Transverse colon (tissue), 3 donors: ENCODE data around the gene SLC50A1.

Experiments
- POLR2A ChIP-seq: fragments of 450-650 bp; IDR thresholded peaks from one replicate; pipeline ENCODE4 v1.6.1; 2016; ENCODE audit warnings: antibody characterized with exemption, mild to moderate bottlenecking, moderate library complexity
- TF ChIP-seq, protein P1 (sequence below), 5 experiments: fragments of 200-600 bp in 3 of 5; fragments of 450-650 bp in 2 of 5; sonication (generic) in 3 of 5; IDR thresholded peaks; 1 replicate in 2 of 5; 2 replicates in 3 of 5; pipeline ENCODE4 v1.5.1; 2016 to 2017; ENCODE audit warnings: antibody characterized with exemption in 5 of 5, inconsistent platforms in 3 of 5, mild to moderate bottlenecking in 2 of 5, moderate library complexity in 1 of 5

DNA sequence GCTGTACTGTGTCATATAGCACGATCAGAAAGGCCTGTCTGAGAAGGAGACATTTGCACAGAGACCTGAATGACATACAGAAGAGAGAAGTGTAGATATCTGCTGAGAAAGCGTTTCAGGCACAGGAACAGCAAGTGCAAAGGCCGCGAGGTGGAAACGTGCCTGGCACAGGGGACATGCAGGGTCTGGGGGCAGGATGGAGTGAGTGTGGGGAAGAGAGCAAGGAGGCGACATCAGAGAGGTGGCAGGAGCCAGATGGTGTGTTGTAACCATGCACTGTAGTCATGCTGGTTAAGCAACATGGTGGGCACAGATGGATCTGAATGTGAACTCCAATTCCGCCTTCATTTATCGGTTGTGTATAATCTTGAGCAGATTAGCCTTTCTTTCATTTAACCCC, 24.5 kb downstream of the SLC50A1 start:
- TF ChIP-seq, protein P1, sequence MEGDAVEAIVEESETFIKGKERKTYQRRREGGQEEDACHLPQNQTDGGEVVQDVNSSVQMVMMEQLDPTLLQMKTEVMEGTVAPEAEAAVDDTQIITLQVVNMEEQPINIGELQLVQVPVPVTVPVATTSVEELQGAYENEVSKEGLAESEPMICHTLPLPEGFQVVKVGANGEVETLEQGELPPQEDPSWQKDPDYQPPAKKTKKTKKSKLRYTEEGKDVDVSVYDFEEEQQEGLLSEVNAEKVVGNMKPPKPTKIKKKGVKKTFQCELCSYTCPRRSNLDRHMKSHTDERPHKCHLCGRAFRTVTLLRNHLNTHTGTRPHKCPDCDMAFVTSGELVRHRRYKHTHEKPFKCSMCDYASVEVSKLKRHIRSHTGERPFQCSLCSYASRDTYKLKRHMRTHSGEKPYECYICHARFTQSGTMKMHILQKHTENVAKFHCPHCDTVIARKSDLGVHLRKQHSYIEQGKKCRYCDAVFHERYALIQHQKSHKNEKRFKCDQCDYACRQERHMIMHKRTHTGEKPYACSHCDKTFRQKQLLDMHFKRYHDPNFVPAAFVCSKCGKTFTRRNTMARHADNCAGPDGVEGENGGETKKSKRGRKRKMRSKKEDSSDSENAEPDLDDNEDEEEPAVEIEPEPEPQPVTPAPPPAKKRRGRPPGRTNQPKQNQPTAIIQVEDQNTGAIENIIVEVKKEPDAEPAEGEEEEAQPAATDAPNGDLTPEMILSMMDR (IDR thresholded peaks at IDR 0.05), result no peak
- TF ChIP-seq POLR2A, result no peak
